Left ventricle myocardium superior (tissue), 1 donor: ENCODE results near the gene XRCC3. TPM values are rescaled to one million over a fixed set of nuclear protein-coding genes. Genes with fewer than 3 reads are reported as not detected.
"Not testable (repeated sequence)": the region's sequence is repeated elsewhere in the genome, so short reads cannot be mapped to it uniquely, and the experiment has no call there.

Experiments
- ATAC-seq: fragments of 200-7000 bp; cut with Tn5 transposase; one replicate; pipeline ENCODE4 v1.9.1; 2020; ENCODE audit warnings: mild to moderate bottlenecking, moderate library complexity
- DNase-seq: peaks from one replicate; pipeline ENCODE4 v3.0.0-alpha.2; 2020
- intact Hi-C: fragments of 100-400 bp; cut with micrococcal nuclease; formaldehyde crosslinking; loops from one replicate; pipeline ENCODE4 v1.11.0; 2022
- total RNA-seq: library from RNA; stranded (reverse); fragmentation: NEBNext Ultra II Directional; extraction: Animal tissue kit (Norgen Biotek cat#: 25700); gene quantifications from one replicate; pipeline ENCODE4 v1.2.1, GENCODE V29; 2021
- donor health status: DM: no; HTN: yes; CAD: no; lungs with severe emphysema.

XRCC3 gene
- total RNA-seq, 1 donor from 2014 or later = 2.7 TPM

DNA sequence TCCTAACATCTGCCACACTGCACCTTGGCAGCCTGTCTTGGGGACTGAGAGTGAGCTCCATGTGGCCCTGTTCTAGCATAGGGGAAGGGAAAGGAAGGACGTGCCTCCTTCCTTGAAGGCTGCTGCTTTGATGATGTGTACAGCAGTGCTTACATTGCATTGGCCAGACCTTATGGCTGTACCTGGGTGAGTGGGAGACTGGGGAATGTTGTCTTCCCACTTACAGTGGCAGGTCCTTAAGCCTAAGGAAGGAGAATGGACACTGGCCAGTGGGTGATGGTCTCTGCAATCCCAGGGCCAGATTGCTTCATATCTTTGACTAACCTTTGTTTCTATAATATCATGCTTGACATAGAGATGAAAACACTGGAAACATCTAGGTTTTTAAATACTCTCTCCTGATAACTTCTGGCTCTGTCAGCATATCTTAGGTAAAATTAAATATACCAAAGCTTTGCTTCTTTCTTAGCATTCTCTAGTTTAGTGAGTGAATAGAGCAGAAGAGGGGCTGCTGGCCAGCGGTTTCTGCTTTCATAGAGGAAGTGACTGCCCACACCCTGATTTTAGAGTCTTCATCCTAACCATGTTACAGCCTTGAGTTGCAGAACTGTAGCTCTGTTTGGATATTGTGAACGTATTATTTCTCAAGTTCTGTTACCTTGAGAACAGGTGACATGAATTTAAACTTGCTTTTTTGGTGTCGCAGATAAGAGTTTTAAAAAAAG lies 59.1 kb downstream of the XRCC3 start:
- DNase-seq (no peak), ATAC-seq (no peak)
- intact Hi-C loops = no loop called here

DNA sequence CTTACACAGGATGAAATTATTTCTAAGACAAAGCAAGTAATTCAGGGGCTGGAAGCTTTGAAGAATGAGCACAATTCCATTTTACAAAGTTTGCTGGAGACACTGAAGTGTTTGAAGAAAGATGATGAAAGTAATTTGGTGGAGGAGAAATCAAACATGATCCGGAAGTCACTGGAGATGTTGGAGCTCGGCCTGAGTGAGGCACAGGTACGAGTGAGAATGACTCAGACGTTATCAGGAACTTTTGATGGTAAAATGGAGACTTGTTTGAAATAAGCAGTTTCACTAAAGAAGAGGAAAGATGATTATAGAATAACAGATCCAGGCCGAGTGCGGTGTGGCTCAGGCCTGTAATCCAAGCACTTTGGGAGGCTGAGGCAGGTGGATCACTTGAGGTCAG lies 60.6 kb downstream of the XRCC3 start:
- DNase-seq (no peak), ATAC-seq (no peak)
- intact Hi-C loops = no loop called here

DNA sequence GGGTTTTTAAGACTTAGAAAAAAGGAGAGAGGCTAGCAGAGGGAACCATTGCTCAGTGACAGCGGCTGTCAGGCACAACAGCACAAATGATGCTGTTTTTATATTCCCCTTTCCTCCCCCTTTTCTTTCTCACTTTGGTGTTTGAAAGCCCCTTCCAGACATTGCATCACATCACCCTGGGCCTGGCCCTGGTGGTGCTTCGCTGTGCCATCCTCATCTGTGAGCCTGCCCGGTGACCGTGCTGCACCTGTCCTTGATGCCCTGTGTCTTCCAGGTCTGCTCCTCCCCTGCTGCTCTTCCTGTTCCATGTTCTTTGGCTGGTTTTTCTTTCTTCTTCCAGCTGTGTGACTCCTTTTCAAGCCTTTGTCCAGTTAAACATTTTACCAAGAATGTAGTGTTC lies 61.4 kb downstream of the XRCC3 start:
- ATAC-seq (peak; percentile 27), DNase-seq (no peak)
- intact Hi-C loops = no loop called here

DNA sequence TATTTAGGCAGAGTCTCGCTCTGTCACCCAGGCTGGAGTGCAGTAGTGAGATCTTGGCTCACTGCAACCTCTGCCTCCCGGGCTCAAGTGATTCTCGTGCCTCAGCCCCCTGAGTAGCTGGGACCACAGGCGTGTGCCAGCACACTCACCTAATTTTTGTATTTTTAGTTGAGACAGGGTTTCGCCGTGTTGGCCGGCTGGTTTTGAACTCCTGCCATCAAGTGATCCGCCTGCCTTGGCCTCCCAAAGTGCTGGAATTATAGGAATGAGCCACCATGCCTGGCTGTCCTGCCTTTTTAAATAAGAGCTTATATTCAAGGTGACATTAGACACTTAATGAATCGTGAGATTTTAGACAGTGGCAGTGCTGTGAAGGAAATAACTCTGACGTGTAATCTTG lies 61.9 kb downstream of the XRCC3 start:
- peak; percentile 43 for ATAC-seq
- intact Hi-C loops, DNase-seq: not testable (repeated sequence)

DNA sequence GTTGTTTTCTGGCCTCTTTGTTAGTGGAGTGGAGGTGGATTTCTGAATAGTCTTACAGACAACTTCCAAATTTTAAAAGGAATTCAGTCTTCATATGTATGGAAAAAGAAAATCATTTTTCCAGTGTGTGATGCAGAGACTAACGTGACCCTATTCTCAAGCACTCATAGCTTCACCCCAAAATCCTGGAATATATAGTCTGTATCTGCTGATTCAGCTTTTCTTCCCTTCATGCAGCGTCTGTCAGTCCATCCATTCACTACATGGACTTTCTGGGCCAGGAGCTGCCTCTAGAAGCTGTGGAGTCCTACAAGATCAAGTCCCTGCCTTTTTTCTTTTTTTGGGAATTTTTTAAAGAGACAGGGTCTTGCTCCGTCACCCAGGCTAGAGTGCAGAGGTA lies 62.4 kb downstream of the XRCC3 start:
- DNase-seq (no peak), ATAC-seq (peak; percentile 4)
- intact Hi-C loops = no loop called here

DNA sequence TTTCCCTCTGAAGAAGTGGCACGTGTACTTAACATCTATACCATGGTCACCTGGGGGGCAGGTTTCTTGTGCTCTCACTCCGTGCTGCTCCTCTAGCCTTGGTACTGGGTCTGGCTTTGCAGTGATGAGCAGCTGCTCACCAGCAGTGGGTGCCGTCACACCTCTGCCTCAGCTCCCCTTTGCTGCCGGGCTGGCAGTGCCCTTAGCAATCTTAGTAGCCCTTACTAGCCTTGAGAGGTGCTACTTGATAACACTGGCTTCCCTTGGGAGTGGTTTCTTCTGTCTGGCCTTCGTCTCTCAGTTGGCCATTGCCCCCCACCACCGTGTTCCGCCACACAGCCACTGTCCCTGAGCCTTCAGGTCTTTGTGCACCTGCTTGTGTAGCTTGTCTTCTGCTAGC lies 63.7 kb downstream of the XRCC3 start:
- ATAC-seq (peak; percentile 10), DNase-seq (no peak)

DNA sequence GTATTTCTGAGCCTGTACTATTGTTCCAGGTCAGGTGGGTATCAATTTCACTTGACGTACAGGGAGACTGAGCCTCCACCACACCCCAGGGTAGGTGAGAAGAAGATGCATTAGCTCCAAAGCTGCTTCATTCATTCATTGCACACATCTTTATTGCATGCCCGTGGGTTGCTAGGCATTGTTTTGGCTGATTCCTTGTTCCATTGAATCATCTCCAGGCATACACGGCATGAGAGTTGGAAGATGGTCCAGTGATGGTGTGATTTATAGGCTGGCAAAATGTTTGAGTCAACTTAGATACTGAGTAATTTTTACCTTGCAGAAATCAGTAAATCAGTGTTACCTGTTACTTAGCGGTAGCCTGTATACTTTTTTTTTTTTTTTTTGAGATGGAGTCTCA lies 65.0 kb downstream of the XRCC3 start:
- no peak for DNase-seq
- intact Hi-C loops = no loop called here
- no peak for ATAC-seq

More for the DNA sequence above, 63.7 kb downstream of the XRCC3 start:
- intact Hi-C loops = no loop called here

DNA sequence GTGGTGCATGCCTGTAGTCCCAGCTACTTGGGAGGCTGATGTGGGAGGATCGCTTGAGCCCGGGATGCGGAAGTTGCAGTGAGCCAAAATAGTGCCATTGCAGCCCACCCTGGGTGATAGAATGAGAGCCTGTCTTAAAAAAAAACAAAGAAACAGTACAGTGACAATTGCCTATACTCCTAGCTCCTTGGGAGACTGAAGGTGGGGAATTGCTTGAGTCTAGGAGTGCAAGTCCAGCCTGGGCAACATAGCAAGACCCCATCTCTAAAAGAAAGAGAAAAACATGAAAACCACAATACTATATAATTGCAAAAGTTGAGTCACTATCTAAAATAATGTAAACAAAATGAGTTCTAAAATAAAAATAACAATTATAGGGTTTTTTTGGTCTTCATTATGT lies 66.2 kb downstream of the XRCC3 start:
- ATAC-seq = no peak
- intact Hi-C loops = no loop called here
- no peak for DNase-seq

Other genes starting within 250 kb of the XRCC3 start
- 533 TPM for gene CKB, start 192.6 kb downstream of the XRCC3 start, total RNA-seq
- 5.5 TPM for gene TRMT61A, start 186.3 kb downstream of the XRCC3 start, total RNA-seq
- gene BAG5, start 152.8 kb downstream of the XRCC3 start, total RNA-seq = 16.4 TPM
- 56.2 TPM for gene COA8, start 152.5 kb downstream of the XRCC3 start, total RNA-seq
- gene KLC1, start 86.2 kb downstream of the XRCC3 start, total RNA-seq = 146 TPM
- 53.1 TPM for gene ZFYVE21, start 359 bp upstream of the XRCC3 start, total RNA-seq
- 107 TPM for gene PPP1R13B, start 132.1 kb upstream of the XRCC3 start, total RNA-seq
- 2.2 TPM for gene TDRD9, start 213.0 kb upstream of the XRCC3 start, total RNA-seq
- gene RD3L, start 227.1 kb upstream of the XRCC3 start, total RNA-seq = 29.8 TPM